Body of pancreas (tissue), 4 donors: ENCODE results near the gene CDC5L. TPM values are rescaled to one million over a fixed set of nuclear protein-coding genes. Genes with fewer than 3 reads are reported as not detected.
"Not testable (repeated sequence)": the region's sequence is repeated elsewhere in the genome, so short reads cannot be mapped to it uniquely, and the experiment has no call there.

Source experiments
- ATAC-seq: fragments of 150-250 bp; one replicate; pipeline ENCODE4 v1.9.1; 2016
- DNase-seq, 4 donors: peaks; one replicate each; pipeline ENCODE4 v3.0.0-alpha.2; 2019
- H3K27ac ChIP-seq, 4 donors: fragments of 200-600 bp; sonication (generic); 1 replicate in 3 of 4; 2 replicates in 1 of 4; pipeline versions ENCODE4 v1.5.1 to v1.6.1; 2016 to 2019; ENCODE audit warnings: mild to moderate bottlenecking in 1 of 4, mixed read lengths in 1 of 4, moderate library complexity in 1 of 4
- H3K27me3 ChIP-seq, 2 donors: fragments of 200-600 bp; sonication (generic); one replicate each; pipeline ENCODE4 v1.6.0; 2016; ENCODE audit warnings: mild to moderate bottlenecking in 1 of 2
- H3K36me3 ChIP-seq, 2 donors: fragments of 200-600 bp; sonication (generic); replicated peaks in 1 of 2; 2 replicates each; pipeline ENCODE4 v1.5.1; 2016; ENCODE audit warnings: low read depth in 2 of 2; ENCODE audit not compliant: insufficient read depth in 1 of 2
- H3K4me1 ChIP-seq: fragments of 200-600 bp; sonication (generic); one replicate; pipeline ENCODE4 v1.6.0; 2016
- H3K4me3 ChIP-seq, 2 donors: fragments of 200-600 bp; sonication (generic); 1 replicate in 1 of 2; 2 replicates in 1 of 2; pipeline ENCODE4 v1.5.1; 2016 to 2019
- H3K9me3 ChIP-seq, 3 donors: fragments of 200-600 bp; sonication (generic); 1 replicate in 2 of 3; 2 replicates in 1 of 3; pipeline ENCODE4 v1.5.1; 2016
- POLR2A ChIP-seq, 3 donors: fragments of 450-650 bp; IDR thresholded peaks; one replicate each; pipeline ENCODE4 v1.6.1; 2016; ENCODE audit warnings: antibody characterized with exemption in 3 of 3, mild to moderate bottlenecking in 2 of 3
- WGBS, 2 donors: methylation state at CpG; one replicate each; pipeline ENCODE4 v1.1.5; 2017; 5-methylcytosine and 5-hydroxymethylcytosine counted together
- intact Hi-C: fragments of 100-400 bp; cut with DNase I; formaldehyde crosslinking; loops from one replicate; pipeline ENCODE4 v1.15.1; 2023
- total RNA-seq, 2 donors: library from RNA; depleted of rRNA; stranded (reverse); fragments of >200 nt; gene quantifications; one replicate each; pipeline ENCODE4 v1.1.0, GENCODE V29; 2016
- TF ChIP-seq, protein P1 (sequence below), 7 experiments: fragments of 450-650 bp in 4 of 7; fragments of 200-600 bp in 3 of 7; sonication (generic) in 3 of 7; IDR thresholded peaks; one replicate each; pipeline ENCODE4 v1.5.1; 2016 to 2019; ENCODE audit warnings: antibody characterized with exemption in 7 of 7

The CDC5L gene
- total RNA-seq, 2 donors from 2014 or later: 10.2 to 11.2 TPM

DNA sequence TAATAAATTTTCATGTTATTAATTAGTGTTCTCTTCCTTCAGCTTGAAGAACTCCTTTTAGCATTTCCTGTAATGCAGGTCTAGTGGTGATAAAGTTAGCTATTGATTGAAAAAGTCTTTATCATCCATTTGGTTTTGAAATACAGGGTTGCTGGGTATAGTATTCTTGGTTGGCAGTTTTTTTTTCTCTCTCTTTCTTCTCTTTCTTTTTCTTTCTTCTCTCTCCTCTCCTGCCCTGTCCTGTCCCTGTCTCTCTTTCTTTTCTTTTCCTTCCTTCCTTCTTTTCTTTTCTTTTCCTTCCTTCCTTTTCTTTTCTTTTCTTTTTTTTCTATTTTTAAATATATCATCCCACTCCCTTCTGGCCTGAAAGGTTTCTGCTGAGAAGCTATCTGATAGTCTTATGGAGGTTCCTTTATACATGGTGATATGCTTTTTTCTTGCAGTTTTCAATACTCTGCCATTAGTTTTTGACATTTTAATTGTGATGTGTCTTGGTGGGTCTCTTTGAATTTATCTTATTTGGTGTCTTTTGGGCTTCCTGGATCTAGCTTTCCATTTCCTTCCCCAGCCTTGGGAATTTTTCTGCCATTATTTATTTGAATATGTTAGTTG lies 55.4 kb downstream of the CDC5L start:
- intact Hi-C loops: no loop called here
- no peaks in the 10 kb centered on the region for H3K36me3 ChIP-seq

DNA sequence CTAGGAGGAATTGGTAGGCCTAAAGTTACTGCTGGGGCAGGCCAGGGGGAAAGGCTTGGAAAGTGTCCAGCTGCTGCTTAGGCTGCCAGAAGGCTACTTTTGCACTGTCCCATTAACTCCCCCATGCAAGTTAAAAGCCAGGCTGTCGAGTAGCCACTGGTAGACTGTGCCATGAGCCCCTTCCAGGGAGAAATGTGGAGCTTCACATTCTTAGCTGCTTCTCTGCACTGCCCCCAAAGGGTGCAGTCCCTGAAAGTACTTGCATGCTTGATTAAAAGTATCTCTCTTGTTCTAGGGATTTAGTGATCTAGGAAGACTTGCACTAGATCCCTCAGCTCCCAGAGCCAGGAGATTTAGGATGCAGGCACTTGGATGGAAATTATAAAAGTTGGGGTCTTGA lies 57.3 kb downstream of the CDC5L start:
- H3K36me3 ChIP-seq: no peaks in the 10 kb centered on the region
- intact Hi-C loops: no loop called here
- peaks cover 25% of the 10 kb centered on the region for H3K4me1 ChIP-seq
- no peaks in the 10 kb centered on the region for H3K27me3 ChIP-seq
- no peak for ATAC-seq
- 70 to 80% methylated on average over 1 of the region's 1 CpG for WGBS, 2 donors
- H3K27ac ChIP-seq: peak overlapping the region in 1 of 4 donors; percentile 15
- H3K4me3 ChIP-seq: no peak overlapping the region
- no peak for DNase-seq
- TF ChIP-seq, protein P1, sequence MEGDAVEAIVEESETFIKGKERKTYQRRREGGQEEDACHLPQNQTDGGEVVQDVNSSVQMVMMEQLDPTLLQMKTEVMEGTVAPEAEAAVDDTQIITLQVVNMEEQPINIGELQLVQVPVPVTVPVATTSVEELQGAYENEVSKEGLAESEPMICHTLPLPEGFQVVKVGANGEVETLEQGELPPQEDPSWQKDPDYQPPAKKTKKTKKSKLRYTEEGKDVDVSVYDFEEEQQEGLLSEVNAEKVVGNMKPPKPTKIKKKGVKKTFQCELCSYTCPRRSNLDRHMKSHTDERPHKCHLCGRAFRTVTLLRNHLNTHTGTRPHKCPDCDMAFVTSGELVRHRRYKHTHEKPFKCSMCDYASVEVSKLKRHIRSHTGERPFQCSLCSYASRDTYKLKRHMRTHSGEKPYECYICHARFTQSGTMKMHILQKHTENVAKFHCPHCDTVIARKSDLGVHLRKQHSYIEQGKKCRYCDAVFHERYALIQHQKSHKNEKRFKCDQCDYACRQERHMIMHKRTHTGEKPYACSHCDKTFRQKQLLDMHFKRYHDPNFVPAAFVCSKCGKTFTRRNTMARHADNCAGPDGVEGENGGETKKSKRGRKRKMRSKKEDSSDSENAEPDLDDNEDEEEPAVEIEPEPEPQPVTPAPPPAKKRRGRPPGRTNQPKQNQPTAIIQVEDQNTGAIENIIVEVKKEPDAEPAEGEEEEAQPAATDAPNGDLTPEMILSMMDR (IDR thresholded peaks at IDR 0.05): no peak
- no peak for TF ChIP-seq POLR2A (IDR thresholded peaks at IDR 0.05)
- H3K9me3 ChIP-seq: no peaks in the 10 kb centered on the region

More for the DNA sequence above, 55.4 kb downstream of the CDC5L start:
- DNase-seq: no peak
- no peak for TF ChIP-seq POLR2A (IDR thresholded peaks at IDR 0.05)
- TF ChIP-seq, protein P1 (IDR thresholded peaks at IDR 0.05): no peak
- Histone ChIP-seq H3K27me3 (no peaks in the 10 kb centered on the region), H3K27ac (no peak overlapping the region), H3K9me3 (no peaks in the 10 kb centered on the region), H3K4me3 (no peak overlapping the region), H3K4me1 (peaks cover 25% of the 10 kb centered on the region)
- no peak for ATAC-seq

DNA sequence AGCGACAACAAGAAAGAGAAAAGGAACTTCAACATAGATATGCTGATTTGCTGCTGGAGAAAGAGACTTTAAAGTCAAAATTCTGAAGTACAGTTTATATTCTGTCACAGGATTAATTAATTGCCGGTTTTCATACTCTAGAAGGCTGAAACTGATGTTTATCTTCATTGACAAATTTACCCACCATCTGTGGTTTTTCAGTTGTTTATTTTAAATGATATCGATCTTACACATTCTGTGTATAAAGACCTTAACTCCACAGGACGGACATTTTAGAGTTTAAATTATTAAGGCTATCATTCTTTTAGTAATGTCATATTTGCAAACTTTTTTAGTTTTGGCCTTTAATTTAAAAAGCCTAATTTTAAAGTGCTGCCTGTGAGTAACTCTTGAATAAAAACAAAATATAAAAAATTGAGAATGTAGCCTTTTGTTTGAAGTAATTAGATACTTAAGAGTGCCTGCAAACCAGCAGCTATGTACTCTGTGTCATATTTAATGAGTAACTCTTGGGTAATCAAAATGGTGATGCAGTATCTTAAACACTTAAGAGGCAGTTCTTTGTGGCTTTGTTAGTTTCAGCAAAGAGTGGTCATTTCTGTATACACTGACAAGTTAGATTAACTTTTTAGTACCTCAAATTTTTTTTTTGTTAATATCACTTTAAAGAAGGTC lies 59.3 kb downstream of the CDC5L start:
- no peaks in the 10 kb centered on the region for H3K36me3 ChIP-seq
- DNase-seq (no peak), ATAC-seq (peak; percentile 74)
- no peak overlapping the region for H3K4me3 ChIP-seq
- H3K27ac ChIP-seq: peak overlapping the region in 3 of 4 donors; percentile 15 to 75 (median 21)
- WGBS, 2 donors: 20 to 26% methylated on average over 4 of the region's 4 CpGs
- H3K4me1 ChIP-seq: peaks cover 25% of the 10 kb centered on the region
- no peak for TF ChIP-seq POLR2A (IDR thresholded peaks at IDR 0.05)
- TF ChIP-seq, protein P1 (IDR thresholded peaks at IDR 0.05): no peak
- H3K9me3 ChIP-seq: no peaks in the 10 kb centered on the region
- no peaks in the 10 kb centered on the region for H3K27me3 ChIP-seq
- intact Hi-C loops: no loop called here

DNA sequence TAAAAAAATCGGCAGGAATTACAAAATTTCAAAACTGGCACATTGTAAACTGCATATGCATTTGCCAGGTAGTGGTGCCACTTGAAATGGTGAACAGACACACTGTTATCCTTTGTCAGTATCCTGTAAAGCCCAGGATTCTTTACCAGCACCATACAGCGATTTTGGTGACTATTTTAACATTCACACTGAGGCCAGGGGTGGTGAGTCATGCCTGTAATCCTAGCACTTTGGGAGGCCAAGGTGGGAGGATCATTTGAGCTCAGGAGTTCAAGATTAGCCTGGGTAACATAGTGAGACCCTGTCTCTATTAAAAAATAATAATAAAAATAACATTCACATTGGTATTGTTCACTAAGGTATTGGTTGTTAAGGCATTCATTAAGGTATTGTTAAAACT lies 61.7 kb downstream of the CDC5L start:
- DNase-seq, H3K27me3 ChIP-seq, intact Hi-C loops, H3K36me3 ChIP-seq, ATAC-seq, H3K27ac ChIP-seq, H3K4me3 ChIP-seq, H3K9me3 ChIP-seq: not testable (repeated sequence)
- WGBS, 2 donors: 82 to 90% methylated on average over 2 of the region's 2 CpGs
- peaks cover 25% of the 10 kb centered on the region for H3K4me1 ChIP-seq

DNA sequence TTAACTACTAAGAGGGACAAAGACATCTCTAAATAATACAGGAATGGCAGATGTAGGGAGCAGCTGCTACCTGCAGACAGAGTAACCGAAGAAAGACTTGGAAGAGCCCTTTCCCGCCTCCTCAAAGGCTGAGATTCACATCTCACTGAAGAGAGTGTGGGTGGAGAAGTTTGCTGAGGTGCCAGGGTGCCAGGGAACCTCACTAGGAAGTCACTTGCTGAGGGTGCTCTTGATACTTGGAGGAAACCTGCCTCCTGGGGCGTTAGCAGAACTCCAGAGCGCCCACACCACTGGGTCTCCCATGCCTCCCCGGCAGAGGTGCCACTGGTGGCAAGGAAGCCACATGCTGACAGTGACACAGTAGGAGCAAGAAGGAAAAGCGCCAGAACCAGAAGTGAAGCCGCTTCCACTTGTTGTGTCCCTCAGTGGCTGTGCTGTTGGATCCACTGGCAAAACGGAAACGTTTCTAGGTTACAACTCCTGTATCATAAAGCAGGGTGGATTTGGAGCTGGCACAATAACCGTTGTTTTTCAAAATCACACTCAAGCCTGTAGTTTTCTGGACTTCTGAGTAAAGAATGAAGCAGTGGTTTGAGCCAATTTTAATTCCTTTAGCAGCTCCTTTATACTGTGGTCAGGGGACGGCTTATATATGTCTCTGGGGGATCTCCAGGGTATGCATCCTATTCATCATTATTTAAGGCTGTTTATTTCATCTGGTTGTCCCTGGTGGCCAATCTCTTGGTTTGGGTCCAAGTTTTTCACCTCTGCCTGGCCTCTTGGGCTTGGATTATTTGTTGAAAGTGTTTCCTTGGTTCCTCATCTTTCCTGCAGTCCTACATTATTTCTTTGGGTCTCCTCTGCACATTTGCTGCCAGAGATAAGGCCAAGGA lies 64.5 kb downstream of the CDC5L start:
- WGBS, 2 donors: 90% methylated on average over 11 of the region's 11 CpGs
- TF ChIP-seq POLR2A (IDR thresholded peaks at IDR 0.05): no peak
- TF ChIP-seq, protein P1 (IDR thresholded peaks at IDR 0.05): no peak
- Histone ChIP-seq H3K27me3 (no peaks in the 10 kb centered on the region), H3K9me3 (no peaks in the 10 kb centered on the region), H3K4me1 (peaks cover under 1% of the 10 kb centered on the region), H3K36me3 (no peaks in the 10 kb centered on the region), H3K4me3 (no peak overlapping the region), H3K27ac (no peak overlapping the region)
- ATAC-seq (no peak), DNase-seq (no peak)
- intact Hi-C loops: no loop called here
